DND-41 (cell line): ENCODE data around the gene CELF1.

Experiments
- CTCF ChIP-seq: IDR thresholded peaks from 2 replicates; pipeline ENCODE4 v1.5.1; 2012; ENCODE audit warnings: borderline replicate concordance, low read length, moderate library complexity, mild to moderate bottlenecking; ENCODE audit not compliant: poor library complexity, severe bottlenecking; ENCODE audit errors: extremely low read depth
- EZH2 ChIP-seq: IDR thresholded peaks from 3 replicates; pipeline ENCODE4 v1.6.1; 2012; ENCODE audit warnings: borderline replicate concordance, low read depth, mild to moderate bottlenecking, moderate library complexity, low read length, inconsistent platforms; ENCODE audit not compliant: severe bottlenecking

GRCh38 chr11:47503227-47503626 lies 49.7 kb downstream of the CELF1 start:
- TF ChIP-seq CTCF (no peak), EZH2 (no peak)
